HEK293 (cell line): ENCODE data around the gene ATG2A.

ENCODE experiments used
- BCL11B ChIP-seq: fragments of 450-650 bp; formaldehyde crosslinking; IDR thresholded peaks from 2 replicates; pipeline ENCODE4 v1.5.1; 2016; ENCODE audit warnings: low read depth, missing biosample characterization, missing genetic modification characterization
- HIC1 ChIP-seq: fragments of 450-650 bp; formaldehyde crosslinking; IDR thresholded peaks from 2 replicates; pipeline ENCODE4 v1.5.1; 2016; ENCODE audit warnings: missing biosample characterization, missing genetic modification characterization
- INSM2 ChIP-seq: fragments of 450-650 bp; formaldehyde crosslinking; IDR thresholded peaks from 2 replicates; pipeline ENCODE4 v1.5.1; 2016; ENCODE audit warnings: missing biosample characterization, missing genetic modification characterization
- KLF16 ChIP-seq: fragments of 450-650 bp; formaldehyde crosslinking; IDR thresholded peaks from 2 replicates; pipeline ENCODE4 v1.5.1; 2017; ENCODE audit warnings: missing biosample characterization, missing genetic modification characterization
- KLF8 ChIP-seq: fragments of 450-650 bp; formaldehyde crosslinking; IDR thresholded peaks from 2 replicates; pipeline ENCODE4 v1.5.1; 2016; ENCODE audit warnings: missing biosample characterization, missing genetic modification characterization
- SP2 ChIP-seq: fragments of 450-650 bp; formaldehyde crosslinking; IDR thresholded peaks from 2 replicates; pipeline ENCODE4 v1.5.1; 2016; ENCODE audit warnings: missing biosample characterization, missing genetic modification characterization
- SP7 ChIP-seq: fragments of 450-650 bp; formaldehyde crosslinking; IDR thresholded peaks from 2 replicates; pipeline ENCODE4 v1.5.1; 2016; ENCODE audit warnings: missing biosample characterization, missing genetic modification characterization
- TCF7L2 ChIP-seq: IDR thresholded peaks from 2 replicates; pipeline ENCODE4 v1.6.1; 2011; ENCODE audit warnings: low read depth, mild to moderate bottlenecking, inconsistent platforms, low read length, moderate library complexity, borderline replicate concordance
- ZNF19 ChIP-seq: fragments of 450-650 bp; formaldehyde crosslinking; IDR thresholded peaks from 2 replicates; pipeline ENCODE4; 2016; ENCODE audit warnings: missing biosample characterization, missing genetic modification characterization, low read depth
- ZNF280D ChIP-seq: fragments of 450-650 bp; formaldehyde crosslinking; IDR thresholded peaks from 2 replicates; pipeline ENCODE4 v1.5.1; 2016; ENCODE audit warnings: missing biosample characterization, missing genetic modification characterization
- ZNF335 ChIP-seq: fragments of 450-650 bp; formaldehyde crosslinking; conservative IDR thresholded peaks from 2 replicates; pipeline ENCODE4 v1.5.1; 2016; ENCODE audit warnings: missing biosample characterization, missing genetic modification characterization
- ZNF341 ChIP-seq: fragments of 450-650 bp; formaldehyde crosslinking; IDR thresholded peaks from 2 replicates; pipeline ENCODE4; 2016; ENCODE audit warnings: low read depth, missing biosample characterization, missing genetic modification characterization
- ZNF398 ChIP-seq: fragments of 450-650 bp; formaldehyde crosslinking; IDR thresholded peaks from 2 replicates; pipeline ENCODE4 v1.5.1; 2017; ENCODE audit warnings: missing biosample characterization, missing genetic modification characterization
- ZNF518A ChIP-seq: fragments of 450-650 bp; formaldehyde crosslinking; conservative IDR thresholded peaks from 2 replicates; pipeline ENCODE4 v1.5.1; 2016; ENCODE audit warnings: low read depth, missing biosample characterization, missing genetic modification characterization
- ZNF626 ChIP-seq: fragments of 450-650 bp; sonication (Bioruptor Pico); formaldehyde crosslinking; IDR thresholded peaks from 2 replicates; pipeline ENCODE4 v1.5.1; 2018; ENCODE audit warnings: missing biosample characterization, missing genetic modification characterization, inconsistent platforms
- ZXDB ChIP-seq: fragments of 450-650 bp; formaldehyde crosslinking; IDR thresholded peaks from 2 replicates; pipeline ENCODE4 v1.5.1; 2016; ENCODE audit warnings: missing biosample characterization, missing genetic modification characterization

The ATG2A gene

GRCh38 chr11:64878494-64879243, 38.3 kb downstream of the ATG2A start, which contains the start of gene EHD1 (continued):
- TF ChIP-seq ZNF626 (tag by site-specific recombination), result no peak
- peak; percentile 15; the same call in 1 of the 2 replicates for TF ChIP-seq HIC1 (tag by site-specific recombination)
- TF ChIP-seq ZXDB (tag by site-specific recombination), result peak; percentile 58; the same call in 1 of the 2 replicates
- TF ChIP-seq KLF16 (tag by site-specific recombination), result peak; percentile 71
- TF ChIP-seq KLF8, result peak; percentile 95
- TF ChIP-seq ZNF280D (tag by site-specific recombination), result no peak
- peak; percentile 47 for TF ChIP-seq SP7
- peak; percentile 63 for TF ChIP-seq ZNF398
- peak; percentile 93 for TF ChIP-seq SP2
- TF ChIP-seq TCF7L2, result no peak
- no peak for TF ChIP-seq BCL11B (tag by site-specific recombination)
- peak; percentile 76 for TF ChIP-seq ZNF335 (tag by site-specific recombination)
- TF ChIP-seq ZNF19, result no peak
- TF ChIP-seq ZNF518A, result no peak
- TF ChIP-seq INSM2 (tag by site-specific recombination), result no peak
- no peak for TF ChIP-seq ZNF341 (tag by site-specific recombination)
- TF ChIP-seq, all 188 proteins: peak for 35
